Measurements from ENCODE around the gene PRDM8. TPM values are rescaled to one million over a fixed set of nuclear protein-coding genes. Genes with fewer than 3 reads are reported as not detected.

Gene PRDM8
- total RNA-seq, 1 experiment from 2014 or later = 0.26 TPM

DNA sequence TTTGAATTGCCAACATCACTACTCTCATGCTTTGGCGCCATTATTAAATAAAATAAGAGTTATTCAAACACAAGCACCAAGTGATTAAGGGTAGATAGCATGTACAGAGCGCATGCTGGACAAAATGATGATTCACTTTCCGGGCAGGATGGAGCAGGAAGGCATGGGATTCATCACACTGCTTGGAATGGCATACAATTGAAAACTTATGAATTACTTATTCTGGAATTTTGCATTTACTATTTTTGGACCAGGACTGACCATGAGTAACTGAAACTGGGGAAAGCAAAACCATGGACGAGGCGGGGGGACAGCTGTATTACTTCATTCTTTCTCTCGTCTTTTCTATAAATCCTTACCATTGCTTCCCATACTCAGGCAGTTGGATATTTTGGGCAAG lies 40.7 kb downstream of the PRDM8 start:
- no peaks in the 10 kb centered on the region for H3F3A ChIP-seq (ENCODE audit: insufficient read depth, low read depth)
- H3K4me3 ChIP-seq = no peak overlapping the region
- POLR2A ChIA-PET (ENCODE audit: unreplicated experiment) = no interaction called here
- no peak overlapping the region for H3K27ac ChIP-seq
- no peak overlapping the region for H2AFZ ChIP-seq
- H3K27me3 ChIP-seq (ENCODE audit: insufficient read depth, low read depth) = no peaks in the 10 kb centered on the region
- H4K20me1 ChIP-seq (ENCODE audit: insufficient read depth) = no peaks in the 10 kb centered on the region
- no peaks in the 10 kb centered on the region for H3K36me3 ChIP-seq (ENCODE audit: low read depth)
- no peak overlapping the region for H3K4me2 ChIP-seq
- no TSS peak for BruUV-seq (replicated peaks)
- intact Hi-C loops (cut with micrococcal nuclease; ENCODE audit: unreplicated experiment) = no loop called here
- H3K9me3 ChIP-seq (ENCODE audit: insufficient read depth, low read depth) = no peaks in the 10 kb centered on the region
- H3K79me2 ChIP-seq (ENCODE audit: low read depth) = no peaks in the 10 kb centered on the region
- no peak for TF ChIP-seq EZH2 (IDR thresholded peaks at IDR 0.05; ENCODE audit: low read depth)
- TF ChIP-seq, protein P1, sequence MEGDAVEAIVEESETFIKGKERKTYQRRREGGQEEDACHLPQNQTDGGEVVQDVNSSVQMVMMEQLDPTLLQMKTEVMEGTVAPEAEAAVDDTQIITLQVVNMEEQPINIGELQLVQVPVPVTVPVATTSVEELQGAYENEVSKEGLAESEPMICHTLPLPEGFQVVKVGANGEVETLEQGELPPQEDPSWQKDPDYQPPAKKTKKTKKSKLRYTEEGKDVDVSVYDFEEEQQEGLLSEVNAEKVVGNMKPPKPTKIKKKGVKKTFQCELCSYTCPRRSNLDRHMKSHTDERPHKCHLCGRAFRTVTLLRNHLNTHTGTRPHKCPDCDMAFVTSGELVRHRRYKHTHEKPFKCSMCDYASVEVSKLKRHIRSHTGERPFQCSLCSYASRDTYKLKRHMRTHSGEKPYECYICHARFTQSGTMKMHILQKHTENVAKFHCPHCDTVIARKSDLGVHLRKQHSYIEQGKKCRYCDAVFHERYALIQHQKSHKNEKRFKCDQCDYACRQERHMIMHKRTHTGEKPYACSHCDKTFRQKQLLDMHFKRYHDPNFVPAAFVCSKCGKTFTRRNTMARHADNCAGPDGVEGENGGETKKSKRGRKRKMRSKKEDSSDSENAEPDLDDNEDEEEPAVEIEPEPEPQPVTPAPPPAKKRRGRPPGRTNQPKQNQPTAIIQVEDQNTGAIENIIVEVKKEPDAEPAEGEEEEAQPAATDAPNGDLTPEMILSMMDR (conservative IDR thresholded peaks at IDR 0.05) = no peak
- DNase-seq = no peak
- no peaks in the 10 kb centered on the region for H3K4me1 ChIP-seq (replicated peaks; ENCODE audit: insufficient read depth)
- CTCF ChIA-PET = no interaction called here
- no peaks in the 10 kb centered on the region for H3K9me2 ChIP-seq (ENCODE audit: insufficient read depth)

DNA sequence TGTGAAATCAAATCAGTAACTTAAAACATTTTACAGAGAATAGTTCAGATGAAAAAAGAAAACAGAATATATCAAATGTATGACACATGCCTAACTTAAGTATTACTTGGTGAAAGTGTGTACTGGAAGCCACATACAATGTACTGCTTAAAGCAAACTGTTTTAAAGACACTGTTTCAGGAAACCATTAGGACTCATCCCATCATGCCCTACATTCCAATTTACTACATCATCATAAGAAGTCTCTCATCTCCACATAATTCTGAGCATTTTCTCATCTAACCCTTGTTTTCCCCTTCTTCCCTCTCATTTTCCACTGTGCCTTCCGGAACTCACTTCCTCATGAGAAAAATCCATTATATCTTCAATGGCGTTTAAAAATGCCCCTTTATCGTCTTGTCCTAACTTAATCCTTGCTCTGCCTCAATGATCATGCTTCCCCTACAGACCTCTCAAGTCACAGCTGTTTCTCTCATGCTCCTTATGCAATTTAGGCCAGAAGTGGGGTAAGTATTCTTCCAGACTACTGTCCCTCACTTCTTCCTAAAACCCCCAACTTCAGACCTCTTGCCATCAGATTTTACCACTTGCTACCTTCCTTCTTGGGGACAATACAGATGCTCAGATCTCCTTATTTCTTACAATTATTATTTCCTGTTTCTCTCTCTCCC lies 42.3 kb downstream of the PRDM8 start:
- no TSS peak for BruUV-seq (replicated peaks)
- CTCF ChIA-PET = no interaction called here
- Histone ChIP-seq H3K9me2 (ENCODE audit: insufficient read depth) (no peaks in the 10 kb centered on the region), H4K20me1 (ENCODE audit: insufficient read depth) (no peaks in the 10 kb centered on the region), H3K79me2 (ENCODE audit: low read depth) (no peaks in the 10 kb centered on the region), H3K4me2 (no peak overlapping the region), H2AFZ (no peak overlapping the region), H3K36me3 (ENCODE audit: low read depth) (no peaks in the 10 kb centered on the region), H3K9me3 (ENCODE audit: insufficient read depth, low read depth) (no peaks in the 10 kb centered on the region), H3K27me3 (ENCODE audit: insufficient read depth, low read depth) (no peaks in the 10 kb centered on the region), H3K4me1 (replicated peaks; ENCODE audit: insufficient read depth) (no peaks in the 10 kb centered on the region), H3F3A (ENCODE audit: insufficient read depth, low read depth) (no peaks in the 10 kb centered on the region), H3K4me3 (no peak overlapping the region), H3K27ac (no peak overlapping the region)
- DNase-seq = no peak
- intact Hi-C loops (cut with micrococcal nuclease; ENCODE audit: unreplicated experiment) = no loop called here
- POLR2A ChIA-PET (ENCODE audit: unreplicated experiment) = no interaction called here
- TF ChIP-seq EZH2 (IDR thresholded peaks at IDR 0.05; ENCODE audit: low read depth) = no peak

DNA sequence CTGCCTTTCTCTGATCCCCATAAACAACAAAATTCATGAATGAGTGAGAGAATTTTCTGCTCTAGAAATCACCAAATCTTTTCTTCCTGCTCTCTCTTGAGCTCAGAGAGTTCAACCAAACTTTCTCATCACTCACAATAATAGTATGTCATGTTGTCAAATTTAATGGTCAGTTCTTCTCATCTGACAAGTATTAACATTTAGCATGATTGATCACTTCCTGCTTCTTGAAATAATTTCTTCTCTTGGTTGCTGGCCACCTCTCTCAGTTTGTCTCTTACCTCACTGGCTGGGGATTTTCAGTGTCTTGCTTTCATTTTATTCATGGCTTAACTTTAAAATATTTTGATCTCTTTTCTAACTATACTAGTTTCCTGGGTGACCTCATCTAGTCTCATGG lies 43.7 kb downstream of the PRDM8 start:
- Histone ChIP-seq H3K9me3 (ENCODE audit: insufficient read depth, low read depth) (no peaks in the 10 kb centered on the region), H3K4me1 (replicated peaks; ENCODE audit: insufficient read depth) (no peaks in the 10 kb centered on the region), H3K27me3 (ENCODE audit: insufficient read depth, low read depth) (no peaks in the 10 kb centered on the region), H3K27ac (no peak overlapping the region), H3K36me3 (ENCODE audit: low read depth) (no peaks in the 10 kb centered on the region), H4K20me1 (ENCODE audit: insufficient read depth) (no peaks in the 10 kb centered on the region), H3K9me2 (ENCODE audit: insufficient read depth) (no peaks in the 10 kb centered on the region), H3F3A (ENCODE audit: insufficient read depth, low read depth) (no peaks in the 10 kb centered on the region), H2AFZ (no peak overlapping the region), H3K79me2 (ENCODE audit: low read depth) (no peaks in the 10 kb centered on the region), H3K4me3 (no peak overlapping the region), H3K4me2 (no peak overlapping the region)
- CTCF ChIA-PET = no interaction called here
- intact Hi-C loops (cut with micrococcal nuclease; ENCODE audit: unreplicated experiment) = no loop called here
- no TSS peak for BruUV-seq (replicated peaks)
- POLR2A ChIA-PET (ENCODE audit: unreplicated experiment) = no interaction called here
- TF ChIP-seq EZH2 (IDR thresholded peaks at IDR 0.05; ENCODE audit: low read depth) = no peak
- TF ChIP-seq, protein P1 (conservative IDR thresholded peaks at IDR 0.05) = no peak
- no peak for DNase-seq
